Activated T-cell treated with anti-CD3 and anti-CD28 coated beads for 1 hour (primary cell): ENCODE measurements around the gene C9orf153.

Experiments used
- DNase-seq: peaks from one replicate; pipeline ENCODE4 v3.0.0-alpha.2; 2020; ENCODE audit warnings: low read depth

C9orf153 gene

GRCh38 chr9:86187121-86187520 is 72.3 kb downstream of the C9orf153 start:
- no peak for DNase-seq

GRCh38 chr9:86186696-86187095 is 72.8 kb downstream of the C9orf153 start:
- DNase-seq: no peak

GRCh38 chr9:86185872-86186271 is 73.6 kb downstream of the C9orf153 start:
- no peak for DNase-seq

GRCh38 chr9:86184138-86184524 is 75.3 kb downstream of the C9orf153 start:
- DNase-seq: no peak

GRCh38 chr9:86183229-86184137 is 76.0 kb downstream of the C9orf153 start:
- no peak for DNase-seq

- no peak for DNase-seq
Observed at GRCh38 chr9:86181379-86182315, 77.8 kb downstream of the C9orf153 start.

GRCh38 chr9:86178503-86178902 is 81.0 kb downstream of the C9orf153 start:
- DNase-seq: no peak

GRCh38 chr9:86177995-86178394 is 81.5 kb downstream of the C9orf153 start:
- no peak for DNase-seq

- DNase-seq: no peak
Observed at GRCh38 chr9:86176468-86176867, 83.0 kb downstream of the C9orf153 start.

- no peak for DNase-seq
Observed at GRCh38 chr9:86175743-86176456, 83.6 kb downstream of the C9orf153 start.

GRCh38 chr9:86175223-86175622 is 84.2 kb downstream of the C9orf153 start:
- DNase-seq: no peak
